Omental fat pad (tissue), 4 donors: ENCODE measurements around the gene BTRC. TPM values are rescaled to one million over a fixed set of nuclear protein-coding genes. Genes with fewer than 3 reads are reported as not detected.

ENCODE experiments used
- ATAC-seq: fragments of 150-250 bp; one replicate; pipeline ENCODE4 v1.9.1; 2016; ENCODE audit warnings: mild to moderate bottlenecking, moderate library complexity; ENCODE audit not compliant: low FRiP score
- DNase-seq: peaks from one replicate; pipeline ENCODE4 v3.0.0-alpha.2; 2019; ENCODE audit warnings: low spot score
- CTCF ChIP-seq, 3 donors: fragments of 450-650 bp; IDR thresholded peaks; one replicate each; pipeline ENCODE4 v1.5.1; 2016 to 2017; ENCODE audit warnings: antibody characterized with exemption in 3 of 3, mild to moderate bottlenecking in 3 of 3, moderate library complexity in 2 of 3
- total RNA-seq, 4 donors: library from RNA; depleted of rRNA; stranded (reverse); fragments of >200 nt; gene quantifications; one replicate each; pipeline ENCODE4 v1.1.0, GENCODE V29; 2016

Gene BTRC
- 10 to 100 TPM in 3 of 4 donors, 1 to 10 TPM in 1; 9.2 to 14.4 (median 14.0) TPM for total RNA-seq

- TF ChIP-seq CTCF (IDR thresholded peaks at IDR 0.05): no peak
- ATAC-seq: peak; percentile 98
- DNase-seq: peak; percentile 74
Measured at GRCh38 chr10:101353692-101354327, at the start of gene BTRC. BTRC (plus strand) TSS chr10:101354165; CDS start chr10:101354181, 16 bp downstream.

- DNase-seq (no peak), ATAC-seq (no peak)
- no peak for TF ChIP-seq CTCF (IDR thresholded peaks at IDR 0.05)
Measured at GRCh38 chr10:101304316-101304715, 49.6 kb upstream of the BTRC start.

GRCh38 chr10:101305320-101306241 is 48.4 kb upstream of the BTRC start:
- no peak for TF ChIP-seq CTCF (IDR thresholded peaks at IDR 0.05)
- ATAC-seq (no peak), DNase-seq (no peak)

GRCh38 chr10:101308051-101308450 is 45.9 kb upstream of the BTRC start:
- TF ChIP-seq CTCF (IDR thresholded peaks at IDR 0.05): no peak
- ATAC-seq: no peak
- no peak for DNase-seq

- no peak for TF ChIP-seq CTCF (IDR thresholded peaks at IDR 0.05)
- DNase-seq (no peak), ATAC-seq (no peak)
Measured at GRCh38 chr10:101310529-101311184, 43.3 kb upstream of the BTRC start.

- TF ChIP-seq CTCF (IDR thresholded peaks at IDR 0.05): no peak
- ATAC-seq (peak; percentile 71), DNase-seq (no peak)
Measured at GRCh38 chr10:101311185-101312066, 42.5 kb upstream of the BTRC start.
